ENCODE data around the gene DYNLRB1.

Gene DYNLRB1

GRCh38 chr20:34579191-34579978 lies 63.2 kb downstream of the DYNLRB1 start:
- no peak for DNase-seq (ENCODE audit: low spot score)

DNA sequence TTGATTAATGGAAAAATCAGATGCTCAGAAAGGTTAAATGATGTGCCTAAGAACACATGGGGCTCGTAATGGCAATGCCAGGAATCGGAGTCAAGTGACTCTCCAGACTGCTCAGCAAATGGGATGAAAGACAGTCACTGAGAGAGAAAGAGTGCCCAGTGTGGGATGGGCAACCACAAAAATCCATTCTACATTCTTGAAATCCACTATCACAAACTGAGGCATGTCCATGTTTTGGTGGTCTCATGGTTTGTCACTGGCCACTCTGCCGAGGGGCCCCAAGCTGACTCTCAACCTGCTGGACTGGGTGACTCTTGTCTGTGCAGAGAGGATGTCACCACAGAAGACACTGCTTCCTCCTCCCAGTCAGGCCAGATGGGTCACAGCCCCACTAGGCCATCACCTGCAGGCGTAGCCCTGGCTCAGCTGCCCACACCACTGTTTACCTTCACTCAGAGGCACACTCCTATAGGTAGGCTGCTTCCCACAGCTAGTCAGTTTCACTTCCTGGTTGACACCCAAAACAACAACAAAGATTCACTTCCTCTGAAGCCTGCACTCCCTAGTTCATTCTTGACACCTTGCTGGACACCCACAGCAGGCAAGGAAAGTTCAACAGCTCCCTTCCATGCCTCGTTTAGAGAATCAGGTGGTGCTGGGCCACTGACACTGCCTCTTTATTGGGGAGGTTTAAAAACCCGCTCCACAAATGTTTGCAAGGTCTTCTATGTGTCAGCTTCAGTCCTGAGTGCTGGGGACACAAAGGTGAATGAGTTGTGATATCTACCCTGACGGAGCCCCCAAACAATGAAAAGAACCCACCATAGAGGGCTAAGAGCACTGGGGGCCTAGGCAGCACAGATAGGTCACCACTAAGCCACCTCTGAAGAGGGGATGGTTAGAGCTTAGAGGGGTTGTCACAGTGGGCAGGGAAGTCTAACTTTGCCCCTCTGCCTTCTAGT lies 64.0 kb downstream of the DYNLRB1 start:
- DNase-seq (ENCODE audit: low spot score) = peak; percentile 15

- DNase-seq (ENCODE audit: low spot score) = no peak
These were observed 65.3 kb downstream of the DYNLRB1 start for GRCh38 chr20:34581341-34582184.

GRCh38 chr20:34582221-34582620 lies 66.0 kb downstream of the DYNLRB1 start:
- no peak for DNase-seq (ENCODE audit: low spot score)

- DNase-seq (ENCODE audit: low spot score) = no peak
These were observed 66.7 kb downstream of the DYNLRB1 start for GRCh38 chr20:34582911-34583310.

- DNase-seq (ENCODE audit: low spot score) = no peak
These were observed 67.3 kb downstream of the DYNLRB1 start for GRCh38 chr20:34583544-34583943.

GRCh38 chr20:34585019-34585418 lies 68.8 kb downstream of the DYNLRB1 start:
- DNase-seq (ENCODE audit: low spot score) = no peak

GRCh38 chr20:34586488-34587163 lies 70.4 kb downstream of the DYNLRB1 start:
- DNase-seq (ENCODE audit: low spot score) = no peak
